GM21786 (cell line): ENCODE results near the gene NMT1.
A peak's percentile ranks its signal among the peaks of the same experiment; 100 is the strongest.
"Not testable (repeated sequence)": the region's sequence is repeated elsewhere in the genome, so short reads cannot be mapped to it uniquely, and the experiment has no call there.

Experiments used
- ATAC-seq: cut with Tn5 transposase; IDR thresholded peaks from one replicate; pipeline ENCODE4 v1.9.1; 2021; ENCODE audit not compliant: unreplicated experiment

The NMT1 gene

DNA sequence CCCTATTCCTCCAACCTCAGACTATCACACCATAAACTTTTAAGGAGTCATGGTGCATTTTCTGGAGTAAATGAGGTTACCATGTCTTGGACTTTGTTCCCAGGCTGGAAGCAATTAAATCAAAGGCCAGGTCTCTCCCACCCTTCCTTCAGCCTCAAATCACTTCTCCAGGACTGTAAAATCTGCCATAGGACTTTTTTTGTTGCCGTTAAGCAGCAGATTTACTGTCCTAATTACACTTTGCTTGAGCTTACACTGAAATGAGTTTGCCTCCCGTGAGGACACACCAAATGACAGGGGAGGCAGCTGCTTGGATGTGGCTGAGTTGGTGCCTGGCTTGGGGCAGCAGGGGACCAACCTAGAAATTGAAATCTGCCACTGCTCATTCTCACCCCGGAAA lies 24.4 kb upstream of the NMT1 start:
- no peak for ATAC-seq

DNA sequence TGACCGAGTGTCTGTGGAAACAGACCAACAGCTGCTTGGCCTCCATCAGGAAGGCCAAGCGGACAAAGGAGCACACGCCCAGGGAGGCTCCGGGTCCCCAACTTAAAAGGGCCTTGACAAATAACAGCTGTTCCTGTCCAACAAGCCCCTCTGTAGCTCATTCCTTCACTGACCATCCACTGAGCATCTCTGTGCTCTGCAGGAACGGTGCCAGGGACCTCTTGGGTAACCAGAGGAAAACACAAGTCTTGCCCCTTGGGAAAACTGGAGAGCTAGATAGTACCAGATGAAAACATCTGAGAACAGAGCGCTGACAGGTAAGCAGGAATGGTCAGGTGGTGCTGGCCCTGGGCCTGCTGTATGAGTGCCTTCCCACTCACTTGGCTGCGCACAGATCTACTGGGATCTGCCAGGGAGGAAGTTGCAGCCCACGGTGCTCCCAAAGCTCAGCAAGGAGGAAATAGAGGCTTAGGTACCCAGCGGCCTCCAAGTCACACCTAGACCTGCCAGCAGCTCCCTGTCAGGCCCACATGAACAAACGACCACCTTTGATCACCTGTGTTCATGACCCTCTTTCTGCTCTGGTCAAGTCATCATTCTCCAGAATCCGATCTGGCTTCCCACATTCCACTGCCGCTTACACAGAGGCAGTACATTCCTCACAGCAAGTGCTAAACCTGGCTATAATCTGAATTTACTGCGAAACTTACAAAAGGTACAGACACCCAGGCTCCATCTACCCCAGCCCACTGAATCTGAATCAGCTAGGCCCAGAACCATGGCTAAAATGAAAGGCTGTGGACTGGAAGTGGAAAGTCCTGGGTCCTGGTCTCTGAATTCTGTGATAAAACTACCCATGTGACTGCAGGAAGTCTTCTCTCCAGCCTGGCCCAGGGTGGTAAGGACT lies 22.1 kb upstream of the NMT1 start:
- no peak for ATAC-seq

DNA sequence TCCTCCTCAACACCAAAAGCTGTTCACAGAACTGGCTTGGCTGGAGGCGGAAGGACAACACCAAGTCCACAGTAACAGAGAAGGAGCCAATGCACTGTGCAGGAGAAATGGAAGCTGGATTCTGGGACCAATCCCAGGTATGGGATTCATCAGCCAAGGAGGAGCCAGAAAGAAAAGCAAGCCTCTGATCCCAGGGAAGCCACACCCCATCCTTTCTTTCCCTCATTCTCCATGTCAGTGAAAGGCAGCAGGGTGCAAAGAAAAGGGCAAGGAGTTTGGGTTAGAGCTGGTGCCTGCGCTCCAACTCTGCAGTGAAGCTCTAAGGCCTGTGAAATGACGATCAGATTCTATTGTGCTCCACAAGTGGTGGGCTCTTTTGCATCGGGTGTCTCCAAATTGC lies 20.7 kb upstream of the NMT1 start:
- no peak for ATAC-seq

DNA sequence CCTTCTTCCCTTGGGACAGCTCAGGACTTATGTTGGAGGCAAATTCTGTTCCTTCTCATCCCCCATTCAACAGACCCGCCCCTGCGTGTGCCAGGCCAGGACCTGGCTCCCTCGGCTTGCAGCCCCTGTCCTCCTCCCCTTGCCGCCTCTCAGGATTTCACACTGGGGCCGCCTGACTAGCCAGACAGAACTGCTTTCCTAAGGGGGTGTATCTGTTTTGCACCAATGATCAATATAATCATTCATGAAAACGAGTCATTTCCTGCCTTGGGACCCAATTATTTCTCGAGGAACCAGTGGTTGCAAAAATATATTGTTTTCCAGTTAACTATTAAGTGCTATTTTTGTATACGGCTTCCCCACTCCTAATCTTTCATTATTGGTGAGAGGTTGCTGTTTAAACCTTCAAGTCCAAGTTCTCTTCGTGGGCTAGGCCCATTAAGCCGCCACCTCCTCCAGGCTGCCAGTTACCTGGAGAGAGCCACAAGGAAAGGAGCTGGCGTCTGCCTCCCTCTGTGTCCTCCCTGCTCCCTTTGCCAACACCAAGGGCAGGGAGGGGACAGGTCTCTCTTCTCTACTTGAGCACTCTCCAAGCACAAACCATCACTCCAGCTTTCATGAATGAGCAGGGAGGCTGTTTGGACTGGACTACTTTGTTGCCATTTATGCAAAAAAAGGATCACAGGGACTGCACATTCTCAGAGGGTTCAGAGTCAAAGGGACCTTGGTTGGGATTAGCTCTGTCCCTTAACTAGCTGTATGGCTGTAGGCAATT lies 18.6 kb upstream of the NMT1 start:
- ATAC-seq, result no peak

DNA sequence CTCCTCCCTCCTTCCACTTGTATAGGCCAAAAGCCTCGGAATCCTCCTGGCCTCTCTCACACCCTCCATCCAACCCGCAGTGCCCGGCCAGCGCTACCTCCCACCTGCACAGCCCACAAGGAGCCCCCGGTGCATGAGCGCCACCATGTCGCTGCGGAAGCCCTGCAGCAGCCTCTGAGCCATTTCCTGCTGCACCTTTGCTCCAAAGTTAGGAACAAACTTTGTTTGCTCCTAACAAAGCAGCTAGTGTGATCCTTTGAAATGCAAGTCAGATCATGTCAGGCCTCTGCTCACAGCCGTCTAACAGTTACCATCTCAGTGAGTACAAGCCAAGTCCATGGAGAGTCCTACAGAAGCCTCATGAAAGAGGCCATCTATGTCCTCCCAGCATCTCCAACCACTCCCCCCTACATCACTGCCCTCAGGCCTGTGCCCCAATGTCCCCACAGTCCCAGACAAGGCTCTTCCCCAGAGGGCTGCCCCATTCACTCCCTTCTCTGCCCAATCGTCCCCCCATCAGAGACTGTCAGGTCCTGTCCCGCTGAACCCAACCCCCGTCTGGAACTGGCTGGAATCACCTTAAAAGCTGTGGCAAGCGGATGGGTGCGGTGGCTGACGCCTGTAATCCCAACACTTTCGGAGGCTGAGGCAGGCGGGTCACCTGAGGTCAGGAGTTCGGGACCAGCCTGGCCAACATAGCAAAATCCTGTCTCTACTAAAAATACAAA lies 17.1 kb upstream of the NMT1 start:
- no peak for ATAC-seq

DNA sequence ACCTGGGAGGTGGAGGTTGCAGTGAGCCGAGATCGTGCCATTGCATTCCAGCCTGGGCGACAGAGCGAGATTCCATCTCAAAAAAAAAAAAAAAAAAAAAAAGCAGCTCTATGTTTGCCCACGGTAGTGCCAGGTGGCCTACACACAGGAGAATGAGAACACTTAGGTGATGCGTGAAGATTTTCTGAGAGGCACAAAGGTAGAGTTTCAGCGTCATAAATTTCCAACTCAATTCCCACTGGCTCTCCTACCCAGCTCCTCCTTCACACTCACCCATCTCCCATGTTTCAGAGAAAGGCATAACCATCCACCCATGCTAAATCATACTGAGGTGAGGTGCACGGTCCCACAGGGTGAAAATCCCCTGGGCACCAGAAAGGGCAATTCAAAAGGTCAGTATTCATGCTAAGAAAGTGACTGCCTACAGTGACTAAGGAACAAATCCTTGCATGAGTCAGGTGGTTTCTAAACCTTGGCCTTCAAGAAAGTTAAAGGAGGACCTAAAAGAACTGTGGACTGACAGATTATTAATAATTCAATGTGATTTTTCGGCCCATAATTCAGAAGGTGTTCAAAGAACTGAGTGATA lies 14.5 kb upstream of the NMT1 start:
- ATAC-seq, result no peak

DNA sequence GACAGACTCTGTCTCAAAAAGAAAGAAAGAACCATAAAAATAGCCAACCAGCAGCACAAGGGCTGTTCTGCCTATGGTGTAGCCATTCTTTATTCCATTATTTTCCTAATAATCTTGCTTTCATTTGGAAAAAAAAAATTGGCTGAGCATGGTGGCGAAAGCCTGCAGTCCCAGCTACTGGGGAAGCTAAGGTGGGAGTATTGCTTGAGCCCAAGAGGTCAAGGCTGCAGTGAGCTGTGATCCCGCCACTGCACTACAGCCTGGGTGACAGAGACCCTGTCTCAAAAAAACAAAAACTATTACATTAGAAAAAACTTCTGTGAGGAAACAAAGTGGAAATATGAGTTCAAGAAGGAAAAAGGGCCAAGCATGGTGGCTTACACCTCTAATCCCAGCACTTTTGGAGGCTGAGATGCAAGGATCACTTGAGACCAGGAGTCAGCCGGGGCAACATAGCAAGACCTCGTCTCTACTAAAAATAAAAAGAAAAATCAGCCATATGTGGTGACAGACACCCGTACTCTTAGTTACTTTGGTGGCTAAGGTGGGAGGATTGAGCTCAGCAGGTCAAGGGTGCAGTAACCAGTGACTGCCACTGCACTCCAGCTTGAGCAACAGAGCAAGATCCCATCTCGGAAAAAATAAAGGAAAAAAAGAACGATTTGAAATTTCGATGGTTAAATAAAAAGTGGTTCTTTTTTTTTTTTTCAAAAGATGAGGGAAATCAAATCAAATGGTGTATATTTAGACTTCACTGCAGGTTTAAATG lies 12.1 kb upstream of the NMT1 start:
- ATAC-seq, result no peak

DNA sequence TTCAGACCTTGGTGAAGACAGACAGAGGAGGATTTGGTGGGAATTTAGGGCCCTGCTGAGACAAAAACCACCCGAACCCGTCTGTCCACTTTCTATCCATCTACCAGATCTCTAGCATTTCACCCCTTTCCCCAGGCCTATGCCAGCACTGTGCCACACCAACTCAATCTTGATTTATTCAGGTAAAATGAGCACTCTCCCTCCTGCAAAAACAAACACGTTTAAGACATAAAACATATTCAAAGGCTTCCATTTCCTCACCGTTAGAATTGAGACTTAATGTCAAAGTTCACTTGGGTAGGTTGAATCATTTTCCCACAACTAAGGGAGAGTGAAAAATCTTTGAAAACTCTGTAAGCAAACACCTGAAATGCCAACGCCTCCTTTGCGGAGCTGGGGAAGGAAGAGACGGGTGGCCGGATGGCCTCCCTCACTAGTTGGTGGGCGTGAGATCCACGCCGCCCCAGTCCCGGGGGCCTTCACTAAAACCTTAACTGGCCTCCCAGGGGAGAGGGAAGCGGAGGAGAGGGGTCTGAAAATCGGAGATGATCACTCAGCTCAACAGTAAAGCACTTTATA lies 10.5 kb upstream of the NMT1 start:
- no peak for ATAC-seq

DNA sequence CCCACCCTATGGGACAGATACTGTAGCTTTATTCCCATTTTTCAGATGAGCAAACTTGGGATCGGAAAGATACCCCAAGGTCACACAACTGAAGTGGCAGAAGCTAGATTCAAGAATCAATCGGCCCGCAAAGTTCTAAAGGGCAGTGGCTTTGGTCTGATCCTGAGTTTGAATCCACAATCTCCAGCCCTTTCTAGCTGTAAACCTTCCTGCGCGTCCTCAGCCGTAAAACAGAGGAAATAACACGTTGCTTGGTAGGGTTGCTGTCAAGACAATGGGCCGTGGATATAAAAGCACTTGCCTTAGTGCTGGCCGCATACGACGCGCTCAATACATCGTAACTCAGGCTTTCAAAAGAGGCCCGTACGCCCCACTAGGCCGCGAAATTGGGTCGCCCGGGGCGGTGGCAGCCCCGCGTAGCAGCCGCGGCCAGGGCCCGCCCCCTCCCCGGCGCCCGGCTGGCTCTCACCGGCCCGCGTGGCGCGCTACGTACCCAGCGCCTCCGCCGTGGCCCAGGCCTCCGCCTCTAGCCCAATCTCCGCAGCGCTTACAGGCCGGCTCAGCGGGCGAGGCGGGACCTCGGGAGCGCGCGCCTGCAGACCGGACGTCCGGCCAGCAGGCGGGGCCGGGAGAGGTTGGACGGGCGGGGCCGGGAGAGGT lies 9.9 kb upstream of the NMT1 start, which contains the start of gene DCAKD:
Gene DCAKD (minus strand): TSS at position 573 of the 660 bp plus-strand sequence. CDS start 16,747 bp downstream, outside the sequence.
- ATAC-seq, result peak; percentile 84

DNA sequence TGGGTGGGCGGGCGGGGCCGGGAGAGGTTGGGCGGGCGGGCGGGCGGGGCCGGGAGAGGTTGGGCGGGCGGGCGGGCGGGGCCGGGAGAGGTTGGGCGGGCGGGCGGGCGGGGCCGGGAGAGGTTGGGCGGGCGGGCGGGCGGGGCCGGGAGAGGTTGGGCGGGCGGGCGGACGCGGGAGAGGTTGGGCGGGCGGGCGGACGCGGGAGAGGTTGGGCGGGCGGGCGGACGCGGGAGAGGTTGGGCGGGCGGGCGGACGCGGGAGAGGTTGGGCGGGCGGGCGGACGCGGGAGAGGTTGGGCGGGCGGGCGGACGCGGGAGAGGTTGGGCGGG lies 9.4 kb upstream of the NMT1 start:
- ATAC-seq, result not testable (repeated sequence)

DNA sequence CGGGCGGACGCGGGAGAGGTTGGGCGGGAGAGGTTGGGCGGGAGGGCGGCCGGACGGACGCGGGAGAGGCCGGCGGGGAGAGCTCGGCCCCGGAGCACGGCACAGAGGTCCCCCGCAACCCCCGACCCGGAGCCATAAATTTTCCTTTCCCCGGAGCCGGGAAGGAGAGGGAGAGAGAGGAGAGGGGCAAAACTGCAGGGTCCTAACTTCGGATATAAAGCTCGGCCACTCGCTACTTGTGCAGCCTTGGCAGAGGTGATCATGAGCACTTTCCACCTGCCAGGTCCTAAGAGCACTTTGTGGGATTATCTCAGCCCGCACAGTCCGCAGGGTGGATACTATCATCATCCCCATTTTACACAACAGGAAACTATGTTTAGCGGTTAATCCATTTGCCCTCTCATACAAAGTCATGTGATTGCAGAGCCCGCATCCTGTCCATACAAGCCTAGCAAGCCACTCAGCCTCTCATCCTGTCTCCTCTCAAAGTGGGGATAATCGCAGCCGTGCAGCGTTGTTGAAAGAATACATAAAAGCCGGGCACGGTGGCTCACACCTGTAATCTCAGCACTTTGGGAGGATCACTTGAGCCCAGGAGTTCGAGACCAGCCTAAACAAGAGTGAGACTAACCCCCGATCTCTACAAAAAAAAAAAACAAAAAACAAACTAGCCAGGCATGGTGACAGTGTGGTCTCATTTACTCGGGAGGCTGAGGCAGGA lies 8.9 kb upstream of the NMT1 start:
- no peak for ATAC-seq

DNA sequence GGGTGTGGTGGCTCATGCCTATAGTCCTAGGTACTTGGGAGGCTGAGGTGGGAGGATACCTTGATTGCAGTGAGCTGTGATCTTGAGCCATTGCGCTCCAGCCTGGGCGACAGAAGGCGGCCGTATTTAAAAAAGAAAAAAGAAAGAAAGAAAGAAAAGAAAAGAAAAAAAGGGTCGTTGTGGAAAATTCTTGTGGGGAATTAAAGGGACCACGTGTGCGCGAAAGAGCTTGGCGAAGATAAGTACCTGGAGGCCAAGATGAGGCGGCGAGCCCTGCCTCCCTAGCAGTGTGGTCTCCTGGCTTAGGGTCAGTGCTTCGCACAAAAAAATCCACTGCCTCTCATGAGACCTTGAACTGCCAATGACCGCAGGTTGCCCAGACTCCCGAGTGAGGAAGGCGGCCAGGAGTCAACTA lies 728 bp upstream of the NMT1 start:
- ATAC-seq, result peak; percentile 2

DNA sequence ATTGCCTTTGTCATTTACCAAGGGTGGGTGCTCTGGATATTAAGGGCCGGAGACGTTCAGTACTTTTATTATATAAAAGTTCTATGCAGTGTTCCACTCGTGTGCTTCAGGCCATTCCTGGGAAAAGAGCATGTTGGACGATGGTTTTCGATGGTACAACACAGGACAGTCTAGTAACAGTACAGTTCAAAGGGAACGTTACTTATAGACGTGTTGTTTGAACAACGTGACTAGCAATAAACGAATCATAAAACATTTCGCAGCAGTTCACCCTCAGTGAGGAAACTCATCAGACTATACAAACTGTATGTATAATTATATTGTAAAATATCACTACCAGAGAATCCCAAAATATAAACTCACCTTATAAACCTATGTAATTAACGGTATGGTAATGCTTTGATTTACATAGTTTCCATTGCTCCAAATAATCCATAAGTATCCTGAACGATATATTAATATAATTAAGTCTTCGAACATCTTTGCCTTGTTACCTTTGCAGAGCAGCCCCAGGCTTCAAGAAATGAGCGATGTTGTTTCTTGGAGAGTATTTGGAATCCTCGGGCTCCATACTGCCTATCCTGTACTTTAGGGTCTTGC lies 589 bp downstream of the NMT1 start:
- ATAC-seq, result no peak

DNA sequence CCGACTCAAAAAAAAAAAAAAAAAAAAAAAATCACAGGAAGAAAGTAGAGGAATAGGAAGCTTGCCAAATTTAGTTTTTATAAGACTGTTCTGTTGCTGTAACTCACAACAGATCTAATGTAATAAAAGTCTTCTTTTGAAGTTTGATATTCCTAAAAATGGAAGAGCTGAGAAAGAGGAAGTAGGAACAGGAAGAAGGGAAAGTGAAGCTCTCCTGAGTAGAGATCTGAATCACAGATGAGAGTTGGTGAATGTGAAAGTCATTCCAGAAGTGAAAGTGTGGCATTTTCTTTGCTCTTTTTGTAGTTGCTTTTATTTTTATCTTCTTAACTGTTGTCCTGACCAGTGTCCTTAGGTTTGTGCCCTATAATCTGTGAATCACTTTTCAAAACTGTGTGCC lies 2.1 kb downstream of the NMT1 start:
- no peak for ATAC-seq

DNA sequence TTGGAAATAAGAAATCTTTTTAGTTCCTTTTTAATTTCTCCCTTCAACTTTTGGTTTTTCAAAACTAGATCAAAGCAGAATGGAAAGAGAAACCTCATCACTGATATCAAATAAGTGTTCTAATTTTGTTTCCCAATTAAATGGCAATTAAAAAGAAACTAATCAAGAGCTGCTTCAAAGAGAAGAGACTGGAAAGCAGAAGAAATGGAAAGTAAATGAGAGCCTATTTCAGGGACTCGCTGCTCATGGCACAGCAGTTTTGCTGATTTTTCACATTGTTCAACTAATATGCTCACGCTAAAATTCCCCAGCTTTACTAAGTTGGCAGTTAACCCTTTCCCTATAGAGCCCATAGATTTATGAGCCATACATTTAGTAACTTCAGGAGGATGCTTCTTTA lies 6.5 kb downstream of the NMT1 start:
- ATAC-seq, result no peak

DNA sequence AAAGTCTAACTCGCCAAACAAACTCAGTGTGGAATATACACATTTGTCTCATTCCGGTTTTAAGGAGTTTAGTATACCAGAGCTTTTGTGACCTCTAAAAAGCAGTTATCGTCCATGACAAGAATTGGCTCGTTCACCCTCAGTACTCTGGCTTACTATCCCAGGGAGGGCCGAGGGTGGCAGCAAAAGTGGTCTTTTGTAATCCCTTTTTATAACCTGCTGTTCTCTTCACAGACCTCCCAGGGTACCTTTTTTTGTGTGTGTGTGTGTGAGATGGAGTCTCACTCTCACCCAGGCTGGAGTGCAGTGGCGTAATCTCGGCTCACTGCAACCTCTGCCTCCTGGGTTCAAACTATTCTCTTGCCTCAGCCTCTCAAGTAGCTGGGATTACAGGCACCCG lies 8.9 kb downstream of the NMT1 start:
- no peak for ATAC-seq

DNA sequence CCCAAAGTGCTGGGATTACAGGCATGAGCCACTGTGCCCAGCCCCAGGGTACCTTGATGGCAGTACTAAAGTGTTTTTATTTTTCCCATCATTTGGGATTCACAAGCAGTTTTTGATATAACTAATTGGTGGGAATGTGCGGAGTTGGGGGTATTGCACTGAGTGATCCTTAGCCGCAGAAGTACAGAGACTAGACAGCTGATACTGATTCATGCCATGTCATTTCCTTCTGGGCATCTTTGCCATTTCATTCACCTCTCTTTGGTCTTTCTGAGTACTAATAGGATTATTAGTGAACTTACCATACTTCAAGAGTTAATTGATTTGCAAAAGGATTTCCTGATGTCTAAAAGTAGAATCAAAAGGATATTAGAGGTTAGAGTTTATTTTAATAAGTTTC lies 9.7 kb downstream of the NMT1 start:
- ATAC-seq, result no peak

DNA sequence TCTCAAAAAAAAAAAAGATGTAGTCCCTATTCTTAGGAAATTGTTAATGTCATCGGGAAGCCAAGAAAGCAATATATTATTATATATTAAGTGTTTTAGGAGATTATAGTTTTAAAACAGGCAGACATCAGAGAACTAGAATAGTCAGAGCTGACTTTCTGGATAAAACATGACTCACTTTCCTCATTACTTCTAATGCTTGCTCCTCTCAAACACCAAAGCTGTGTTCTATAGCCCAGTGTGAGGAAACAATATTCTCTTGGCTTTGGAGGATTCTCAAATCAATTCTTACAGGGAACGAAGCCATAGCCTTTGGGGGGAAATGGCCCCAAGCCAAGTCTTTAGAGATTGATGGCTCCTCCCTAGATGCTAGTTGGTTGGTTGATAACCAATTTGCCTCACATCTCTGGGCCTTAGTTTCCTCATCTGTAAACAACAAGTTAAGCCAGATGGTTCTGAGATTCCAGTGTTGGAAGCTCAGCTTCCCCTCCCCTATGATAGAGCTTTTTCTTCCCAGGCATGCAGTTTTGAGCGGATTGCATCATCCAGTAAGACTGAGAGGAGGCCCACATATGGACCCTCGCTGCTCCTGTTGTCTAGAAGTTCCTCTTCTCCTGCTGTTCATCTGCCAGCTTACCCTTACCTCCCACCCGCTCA lies 12.4 kb downstream of the NMT1 start:
- no peak for ATAC-seq
